ENCODE data around the gene B3GNT2.

The B3GNT2 gene

GRCh38 chr2:62201307-62201706 is 5.4 kb downstream of the B3GNT2 start:
- no peak for TF ChIP-seq EZH2 (IDR thresholded peaks at IDR 0.05; ENCODE audit: borderline replicate concordance, low read depth, low read length, severe bottlenecking)
- Histone ChIP-seq H3K27ac (ENCODE audit: low read length) (no peak overlapping the region), H3K4me2 (ENCODE audit: insufficient read depth, low read length) (no peak overlapping the region), H3K9me3 (ENCODE audit: insufficient read depth, low read length, severe bottlenecking) (no peaks in the 10 kb centered on the region), H3K27me3 (ENCODE audit: insufficient read depth, low read length, poor library complexity) (no peaks in the 10 kb centered on the region), H3K36me3 (ENCODE audit: insufficient read depth, low read length) (no peaks in the 10 kb centered on the region; the same call in 1 of the 2 replicates), H3K4me1 (ENCODE audit: insufficient read depth, low read length) (peaks cover 46% of the 10 kb centered on the region), H2AFZ (ENCODE audit: low read depth, low read length) (no peak overlapping the region), H3K4me3 (ENCODE audit: low read depth in 1 of 2, low read length in 2 of 2) (no peak overlapping the region), H3K9ac (ENCODE audit: low read depth, low read length) (no peak overlapping the region), H3K79me2 (ENCODE audit: insufficient read depth, low read length) (peaks cover 98% of the 10 kb centered on the region), H4K20me1 (ENCODE audit: insufficient read depth, low read length) (peaks cover 69% of the 10 kb centered on the region)
- no peak for DNase-seq
- ATAC-seq (ENCODE audit: insufficient read depth, low read depth): no peak

GRCh38 chr2:62202019-62202722 is 6.3 kb downstream of the B3GNT2 start:
- Histone ChIP-seq H3K27ac (ENCODE audit: low read length) (no peak overlapping the region), H3K79me2 (ENCODE audit: insufficient read depth, low read length) (peaks cover 97% of the 10 kb centered on the region), H3K4me1 (ENCODE audit: insufficient read depth, low read length) (peaks cover 44% of the 10 kb centered on the region), H4K20me1 (ENCODE audit: insufficient read depth, low read length) (peaks cover 70% of the 10 kb centered on the region), H3K4me3 (ENCODE audit: low read depth in 1 of 2, low read length in 2 of 2) (no peak overlapping the region), H3K9ac (ENCODE audit: low read depth, low read length) (no peak overlapping the region), H3K36me3 (ENCODE audit: insufficient read depth, low read length) (no peaks in the 10 kb centered on the region), H3K9me3 (ENCODE audit: insufficient read depth, low read length, severe bottlenecking) (no peaks in the 10 kb centered on the region), H2AFZ (ENCODE audit: low read depth, low read length) (no peak overlapping the region), H3K4me2 (ENCODE audit: insufficient read depth, low read length) (0 out of 2 replicates have a peak overlapping the region, but pooled peaks have one; percentile 0), H3K27me3 (ENCODE audit: insufficient read depth, low read length, poor library complexity) (no peaks in the 10 kb centered on the region)
- DNase-seq (no peak), ATAC-seq (ENCODE audit: insufficient read depth, low read depth) (no peak)
- TF ChIP-seq CTCF (IDR thresholded peaks at IDR 0.05; ENCODE audit: borderline replicate concordance, extremely low read depth, low read length, poor library complexity, severe bottlenecking) (no peak), EZH2 (IDR thresholded peaks at IDR 0.05; ENCODE audit: borderline replicate concordance, low read depth, low read length, severe bottlenecking) (no peak)

- H3K4me1 ChIP-seq (ENCODE audit: insufficient read depth, low read length): peaks cover 39% of the 10 kb centered on the region
- peaks cover 97% of the 10 kb centered on the region for H3K79me2 ChIP-seq (ENCODE audit: insufficient read depth, low read length)
- no peak for ATAC-seq (ENCODE audit: insufficient read depth, low read depth)
- TF ChIP-seq CTCF (IDR thresholded peaks at IDR 0.05; ENCODE audit: borderline replicate concordance, extremely low read depth, low read length, poor library complexity, severe bottlenecking) (no peak), EZH2 (IDR thresholded peaks at IDR 0.05; ENCODE audit: borderline replicate concordance, low read depth, low read length, severe bottlenecking) (no peak)
- H3K36me3 ChIP-seq (ENCODE audit: insufficient read depth, low read length): no peaks in the 10 kb centered on the region
- no peak overlapping the region for H3K4me3 ChIP-seq (ENCODE audit: low read depth in 1 of 2, low read length in 2 of 2)
- peaks cover 69% of the 10 kb centered on the region for H4K20me1 ChIP-seq (ENCODE audit: insufficient read depth, low read length)
- H3K4me2 ChIP-seq (ENCODE audit: insufficient read depth, low read length): no peak overlapping the region
- no peak for DNase-seq
- no peak overlapping the region for H3K9ac ChIP-seq (ENCODE audit: low read depth, low read length)
- H3K27me3 ChIP-seq (ENCODE audit: insufficient read depth, low read length, poor library complexity): no peaks in the 10 kb centered on the region
- no peak overlapping the region for H3K27ac ChIP-seq (ENCODE audit: low read length)
- H3K9me3 ChIP-seq (ENCODE audit: insufficient read depth, low read length, severe bottlenecking): no peaks in the 10 kb centered on the region
- no peak overlapping the region for H2AFZ ChIP-seq (ENCODE audit: low read depth, low read length)
Measured at GRCh38 chr2:62202729-62203128, 6.8 kb downstream of the B3GNT2 start.

- Histone ChIP-seq H3K27ac (ENCODE audit: low read length) (no peak overlapping the region), H3K79me2 (ENCODE audit: insufficient read depth, low read length) (peaks cover 97% of the 10 kb centered on the region), H3K4me1 (ENCODE audit: insufficient read depth, low read length) (peaks cover 32% of the 10 kb centered on the region), H3K9me3 (ENCODE audit: insufficient read depth, low read length, severe bottlenecking) (no peaks in the 10 kb centered on the region), H3K4me2 (ENCODE audit: insufficient read depth, low read length) (no peak overlapping the region), H3K27me3 (ENCODE audit: insufficient read depth, low read length, poor library complexity) (no peaks in the 10 kb centered on the region), H3K4me3 (ENCODE audit: low read depth in 1 of 2, low read length in 2 of 2) (no peak overlapping the region), H3K36me3 (ENCODE audit: insufficient read depth, low read length) (no peaks in the 10 kb centered on the region), H4K20me1 (ENCODE audit: insufficient read depth, low read length) (peaks cover 62% of the 10 kb centered on the region), H3K9ac (ENCODE audit: low read depth, low read length) (no peak overlapping the region), H2AFZ (ENCODE audit: low read depth, low read length) (no peak overlapping the region)
- ATAC-seq (ENCODE audit: insufficient read depth, low read depth) (no peak), DNase-seq (no peak)
- TF ChIP-seq EZH2 (IDR thresholded peaks at IDR 0.05; ENCODE audit: borderline replicate concordance, low read depth, low read length, severe bottlenecking): no peak
- no peak for TF ChIP-seq CTCF (IDR thresholded peaks at IDR 0.05; ENCODE audit: borderline replicate concordance, extremely low read depth, low read length, poor library complexity, severe bottlenecking)
Measured at GRCh38 chr2:62203459-62203858, 7.5 kb downstream of the B3GNT2 start.

All from DND-41 (cell line).